Astrocyte (in vitro differentiated cells and primary cell): ENCODE measurements around the gene SNCAIP.

ENCODE experiments used
- CTCF ChIP-seq: IDR thresholded peaks from 2 replicates; pipeline ENCODE4 v1.5.1; 2011; ENCODE audit warnings: low read depth, mild to moderate bottlenecking, inconsistent platforms, low read length, moderate library complexity; ENCODE audit not compliant: insufficient read depth
- EZH2 ChIP-seq: IDR thresholded peaks from 2 replicates; pipeline ENCODE4 v1.6.1; 2012; ENCODE audit warnings: mild to moderate bottlenecking, low read length, inconsistent platforms; ENCODE audit not compliant: insufficient read depth

GRCh38 chr5:122444411-122444810, 132.4 kb downstream of the SNCAIP start:
- TF ChIP-seq EZH2 (no peak), CTCF (no peak)
